DND-41 (cell line): ENCODE data around the gene METTL25B.

Experiments
- EZH2 ChIP-seq: IDR thresholded peaks from 3 replicates; pipeline ENCODE4 v1.6.1; 2012; ENCODE audit warnings: borderline replicate concordance, low read depth, mild to moderate bottlenecking, moderate library complexity, low read length, inconsistent platforms; ENCODE audit not compliant: severe bottlenecking
- TF ChIP-seq, protein P1 (sequence below): IDR thresholded peaks from 2 replicates; pipeline ENCODE4 v1.5.1; 2012; ENCODE audit warnings: borderline replicate concordance, low read length, moderate library complexity, mild to moderate bottlenecking; ENCODE audit not compliant: poor library complexity, severe bottlenecking; ENCODE audit errors: extremely low read depth

DNA sequence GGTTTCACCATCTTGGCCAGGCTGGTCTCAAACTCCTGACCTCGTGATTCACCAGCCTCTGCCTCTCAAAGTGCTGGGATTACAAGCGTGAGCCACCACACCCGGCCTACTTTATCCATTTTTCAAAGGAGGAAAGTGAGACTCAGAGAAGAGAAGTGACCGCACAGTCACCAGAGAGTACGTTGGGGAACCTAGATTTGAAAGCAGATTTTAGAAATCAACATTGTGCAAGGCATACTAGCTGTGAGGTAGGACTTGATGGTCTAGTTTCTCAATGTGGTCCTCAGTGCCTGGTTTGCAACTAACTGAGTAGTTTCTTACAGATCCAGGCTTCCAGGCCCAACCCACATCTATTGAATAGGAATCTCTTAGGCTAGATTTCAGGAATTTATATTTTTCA is 37.4 kb downstream of the METTL25B start:
- no peak for TF ChIP-seq EZH2
- TF ChIP-seq, protein P1, sequence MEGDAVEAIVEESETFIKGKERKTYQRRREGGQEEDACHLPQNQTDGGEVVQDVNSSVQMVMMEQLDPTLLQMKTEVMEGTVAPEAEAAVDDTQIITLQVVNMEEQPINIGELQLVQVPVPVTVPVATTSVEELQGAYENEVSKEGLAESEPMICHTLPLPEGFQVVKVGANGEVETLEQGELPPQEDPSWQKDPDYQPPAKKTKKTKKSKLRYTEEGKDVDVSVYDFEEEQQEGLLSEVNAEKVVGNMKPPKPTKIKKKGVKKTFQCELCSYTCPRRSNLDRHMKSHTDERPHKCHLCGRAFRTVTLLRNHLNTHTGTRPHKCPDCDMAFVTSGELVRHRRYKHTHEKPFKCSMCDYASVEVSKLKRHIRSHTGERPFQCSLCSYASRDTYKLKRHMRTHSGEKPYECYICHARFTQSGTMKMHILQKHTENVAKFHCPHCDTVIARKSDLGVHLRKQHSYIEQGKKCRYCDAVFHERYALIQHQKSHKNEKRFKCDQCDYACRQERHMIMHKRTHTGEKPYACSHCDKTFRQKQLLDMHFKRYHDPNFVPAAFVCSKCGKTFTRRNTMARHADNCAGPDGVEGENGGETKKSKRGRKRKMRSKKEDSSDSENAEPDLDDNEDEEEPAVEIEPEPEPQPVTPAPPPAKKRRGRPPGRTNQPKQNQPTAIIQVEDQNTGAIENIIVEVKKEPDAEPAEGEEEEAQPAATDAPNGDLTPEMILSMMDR = no peak
